Ectodermal cell (in vitro differentiated cells): ENCODE measurements around the gene COL19A1.
"Not testable (repeated sequence)": the region's sequence is repeated elsewhere in the genome, so short reads cannot be mapped to it uniquely, and the experiment has no call there.

Source experiments
- H3K27ac ChIP-seq: 2 replicates; pipeline ENCODE4 v1.7.0; 2013; ENCODE audit warnings: mild to moderate bottlenecking, low read depth, low read length; ENCODE audit not compliant: insufficient read depth, poor library complexity, severe bottlenecking
- H3K27me3 ChIP-seq: 2 replicates; pipeline ENCODE4 v1.7.0; 2013; ENCODE audit warnings: mild to moderate bottlenecking, low read length; ENCODE audit not compliant: insufficient read depth, control insufficient read depth, poor library complexity, severe bottlenecking
- H3K36me3 ChIP-seq: one replicate; pipeline ENCODE4 v1.7.0; 2013; ENCODE audit warnings: low read length; ENCODE audit not compliant: control insufficient read depth, insufficient read depth
- H3K4me1 ChIP-seq: one replicate; pipeline ENCODE4 v1.7.0; 2013; ENCODE audit warnings: low read length; ENCODE audit not compliant: control insufficient read depth, insufficient read depth
- H3K4me3 ChIP-seq: 2 replicates; pipeline ENCODE4 v1.7.0; 2013; ENCODE audit warnings: low read depth, low read length, control low read depth; ENCODE audit not compliant: insufficient read depth
- H3K9me3 ChIP-seq: 2 replicates; pipeline ENCODE4 v1.7.0; 2013; ENCODE audit warnings: mild to moderate bottlenecking, low read length, moderate library complexity; ENCODE audit not compliant: control insufficient read depth
- WGBS, 2 experiments: methylation state at CpG; one replicate each; pipeline ENCODE4 v1.1.7; 2013; ENCODE audit warnings: missing lambda C conversion rate in 2 of 2; 5-methylcytosine and 5-hydroxymethylcytosine counted together

COL19A1 gene

DNA sequence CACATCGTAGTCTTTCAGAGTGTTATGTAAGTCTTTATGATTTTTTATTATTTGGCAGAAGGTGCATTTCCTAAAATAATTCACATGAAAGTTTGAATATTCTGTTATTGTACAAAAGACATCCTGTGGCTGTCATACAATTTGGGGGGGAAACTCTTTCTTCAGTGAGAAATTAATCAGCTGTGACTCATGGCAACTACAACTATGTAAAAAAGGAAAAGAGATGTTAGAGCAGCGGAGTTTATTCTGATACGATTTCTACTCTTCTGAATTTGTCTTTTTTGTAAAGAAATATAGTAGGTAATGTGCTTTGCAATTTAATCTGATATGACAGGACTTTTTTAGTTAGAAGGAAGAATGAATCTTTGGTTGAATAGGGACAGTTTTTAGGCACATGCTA, 14.2 kb downstream of the COL19A1 start:
- H3K4me1 ChIP-seq = no peaks in the 10 kb centered on the region
- H3K27me3 ChIP-seq = no peaks in the 10 kb centered on the region
- no peak overlapping the region for H3K27ac ChIP-seq
- H3K36me3 ChIP-seq = no peaks in the 10 kb centered on the region
- 93 to 97% methylated on average over 2 of the region's 3 CpGs for WGBS, 2 experiments
- no peaks in the 10 kb centered on the region for H3K9me3 ChIP-seq
- no peak overlapping the region for H3K4me3 ChIP-seq

DNA sequence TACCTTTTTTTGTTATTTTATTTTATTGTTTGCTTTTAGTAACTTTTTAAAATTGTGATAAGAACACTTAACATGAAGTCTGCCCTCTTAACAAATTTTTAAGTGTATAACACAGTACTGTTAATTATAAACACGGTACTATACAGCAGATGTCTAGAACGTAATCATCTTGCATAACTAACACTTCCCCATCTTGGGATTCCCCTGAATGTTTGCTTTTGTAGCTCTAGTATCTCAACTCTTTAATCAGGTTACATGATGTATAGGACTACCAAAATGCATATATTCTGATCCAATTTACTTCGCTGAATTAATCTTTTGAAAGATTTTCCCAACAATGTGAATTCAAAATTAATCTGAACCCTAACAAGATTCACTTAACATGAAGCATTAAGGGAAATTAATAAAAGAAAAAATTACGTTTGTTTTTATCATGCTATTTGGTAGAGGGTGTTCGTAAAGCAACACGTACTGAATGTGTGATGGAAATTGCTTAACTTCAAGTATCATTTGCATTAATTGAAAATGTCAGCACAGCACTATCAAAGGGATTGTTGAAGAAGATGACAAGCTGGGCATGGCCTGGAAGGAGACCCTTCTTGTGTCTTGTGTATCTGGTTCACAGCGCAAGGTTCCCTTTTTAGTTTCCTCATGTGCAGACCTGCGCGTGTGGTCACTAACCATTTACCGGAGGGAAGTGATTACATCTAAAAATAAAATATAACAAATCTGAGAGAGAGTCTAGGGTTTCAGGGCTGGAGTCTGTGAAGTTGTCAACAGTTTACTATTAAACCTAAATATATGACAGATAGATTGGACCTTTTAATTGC, 15.2 kb downstream of the COL19A1 start:
- WGBS, 2 experiments = 91 to 93% methylated on average over 7 of the region's 10 CpGs

GRCh38 chr6:69883551-69883950, 17.2 kb downstream of the COL19A1 start:
- Histone ChIP-seq H3K9me3 (no peaks in the 10 kb centered on the region), H3K4me3 (no peak overlapping the region), H3K27me3 (no peaks in the 10 kb centered on the region), H3K4me1 (no peaks in the 10 kb centered on the region), H3K27ac (no peak overlapping the region), H3K36me3 (no peaks in the 10 kb centered on the region)
- 94 to 100% methylated on average over 2 to 4 of the region's 4 CpGs for WGBS, 2 experiments

More for the DNA sequence above, 15.2 kb downstream of the COL19A1 start:
- no peaks in the 10 kb centered on the region for H3K4me1 ChIP-seq
- no peaks in the 10 kb centered on the region for H3K36me3 ChIP-seq
- H3K9me3 ChIP-seq = no peaks in the 10 kb centered on the region
- no peak overlapping the region for H3K4me3 ChIP-seq
- no peak overlapping the region for H3K27ac ChIP-seq
- no peaks in the 10 kb centered on the region for H3K27me3 ChIP-seq

DNA sequence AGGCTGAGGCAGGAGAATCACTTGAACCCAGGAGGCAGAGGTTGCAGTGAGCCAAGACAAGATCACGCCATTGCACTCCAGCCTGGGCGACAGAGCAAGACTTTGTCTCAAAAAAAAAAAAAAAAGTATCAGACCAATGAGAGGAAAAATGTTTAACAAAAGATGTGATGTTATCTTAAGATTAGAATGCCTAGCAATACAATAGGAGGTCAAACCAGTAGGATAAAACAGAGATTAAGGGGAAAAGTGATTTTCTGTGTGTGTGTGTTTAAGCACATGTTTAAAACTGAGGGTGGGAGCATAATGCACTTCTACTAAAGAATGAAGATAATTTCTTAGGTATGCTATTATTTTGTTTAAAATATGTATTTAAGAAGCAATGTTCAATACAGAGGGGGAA, 17.9 kb downstream of the COL19A1 start:
- no peaks in the 10 kb centered on the region for H3K4me1 ChIP-seq
- no peak overlapping the region for H3K27ac ChIP-seq
- no peak overlapping the region for H3K4me3 ChIP-seq
- no peaks in the 10 kb centered on the region for H3K27me3 ChIP-seq
- no peaks in the 10 kb centered on the region for H3K36me3 ChIP-seq
- H3K9me3 ChIP-seq = no peaks in the 10 kb centered on the region
- WGBS, 2 experiments = 81 to 98% methylated on average over 2 of the region's 2 CpGs

DNA sequence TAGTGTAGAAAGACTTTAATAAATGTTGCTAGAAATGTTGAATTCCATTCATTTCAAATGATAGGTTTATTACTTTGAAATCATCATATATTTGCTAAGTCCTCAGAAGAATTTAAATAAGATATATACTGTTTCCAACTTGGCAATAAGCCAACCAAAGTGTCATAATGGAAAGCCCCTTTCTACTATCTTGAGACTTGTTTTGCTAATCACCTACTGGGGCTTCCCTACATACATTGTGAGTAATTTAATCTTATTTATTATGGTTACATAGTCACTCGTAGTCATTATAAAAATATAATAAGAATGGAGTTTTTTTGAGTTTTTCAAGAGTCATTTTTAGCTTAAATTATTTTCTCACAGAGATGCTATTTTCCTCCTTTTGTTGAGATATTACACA, 20.7 kb downstream of the COL19A1 start:
- no peak overlapping the region for H3K4me3 ChIP-seq
- H3K36me3 ChIP-seq = no peaks in the 10 kb centered on the region
- H3K9me3 ChIP-seq = no peaks in the 10 kb centered on the region
- no peak overlapping the region for H3K27ac ChIP-seq
- no peaks in the 10 kb centered on the region for H3K27me3 ChIP-seq
- WGBS, 2 experiments = no CpG with 5 or more reads among the region's 1 CpG
- H3K4me1 ChIP-seq = no peaks in the 10 kb centered on the region

DNA sequence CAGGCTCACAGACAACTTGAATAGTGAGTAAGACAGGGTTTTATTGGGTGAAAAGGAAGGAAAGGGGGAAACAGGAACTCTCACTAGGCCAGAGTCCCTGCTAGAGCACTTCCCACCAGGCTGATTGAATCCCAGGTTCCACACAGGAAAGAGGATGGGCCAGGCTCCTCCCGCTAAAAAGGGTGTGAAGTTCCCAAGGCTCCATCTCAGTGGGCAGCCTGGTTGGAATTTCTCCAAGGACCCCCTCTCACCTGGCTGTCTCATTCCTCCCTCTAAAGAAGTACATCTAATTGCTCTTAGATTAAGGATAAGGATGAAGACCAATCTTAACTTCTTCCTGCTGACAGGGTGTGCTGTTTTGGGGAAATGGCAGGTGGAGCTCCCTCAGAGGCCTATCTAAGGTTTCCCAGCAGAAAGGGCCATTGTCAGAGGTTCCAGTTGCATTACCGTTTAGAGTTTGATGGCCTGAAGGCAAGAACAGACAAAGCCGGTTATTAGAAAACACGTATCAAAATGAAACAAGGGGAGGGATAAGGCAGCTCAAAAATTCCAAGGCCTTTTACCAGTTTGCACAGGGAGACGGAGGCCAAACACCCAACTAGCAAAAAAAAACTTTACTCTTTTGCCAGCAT, 21.5 kb downstream of the COL19A1 start:
- H3K27me3 ChIP-seq = no peaks in the 10 kb centered on the region
- no peaks in the 10 kb centered on the region for H3K4me1 ChIP-seq
- no peaks in the 10 kb centered on the region for H3K9me3 ChIP-seq
- WGBS, 2 experiments = 92 to 94% methylated on average over 5 of the region's 5 CpGs
- H3K27ac ChIP-seq = no peak overlapping the region
- no peaks in the 10 kb centered on the region for H3K36me3 ChIP-seq
- H3K4me3 ChIP-seq = no peak overlapping the region

DNA sequence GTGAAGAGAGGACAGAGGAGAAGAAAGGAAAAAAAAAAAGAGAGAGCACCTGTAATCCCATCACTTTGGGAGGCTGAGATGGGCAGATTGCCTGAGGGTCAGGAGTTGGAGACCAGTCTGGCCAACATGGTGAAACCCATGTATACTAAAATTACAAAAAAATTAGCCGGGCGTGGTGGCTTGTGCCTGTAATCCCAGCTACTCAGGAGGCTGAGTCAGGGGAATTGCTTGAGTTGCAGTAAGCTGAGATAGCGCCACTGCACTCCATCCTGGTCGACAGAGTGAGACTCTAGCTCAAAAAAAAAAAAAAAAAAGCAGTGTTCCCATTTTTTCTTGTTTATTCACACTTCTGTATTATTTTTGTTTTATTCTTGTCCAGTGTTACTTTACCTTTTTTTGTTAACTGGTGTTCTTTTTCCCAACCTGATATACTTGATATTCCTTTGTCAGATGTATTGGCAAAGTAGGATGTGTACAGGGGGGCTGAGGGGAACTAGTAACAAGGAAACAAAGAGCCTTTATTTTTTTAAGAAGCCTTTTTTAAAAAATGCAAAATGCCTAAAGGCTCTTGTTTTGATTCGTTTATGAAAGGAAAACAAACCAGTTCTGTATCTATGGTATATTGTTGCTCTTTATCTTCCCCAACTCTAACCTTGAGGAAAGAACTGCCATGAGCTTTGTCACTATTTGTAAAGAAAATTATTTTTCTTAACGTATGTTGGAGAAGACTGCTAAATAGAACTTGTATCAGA, 22.3 kb downstream of the COL19A1 start:
- no peaks in the 10 kb centered on the region for H3K27me3 ChIP-seq
- no peaks in the 10 kb centered on the region for H3K36me3 ChIP-seq
- H3K4me1 ChIP-seq = no peaks in the 10 kb centered on the region
- 86 to 94% methylated on average over 6 of the region's 6 CpGs for WGBS, 2 experiments
- H3K27ac ChIP-seq = no peak overlapping the region
- no peak overlapping the region for H3K4me3 ChIP-seq
- H3K9me3 ChIP-seq = no peaks in the 10 kb centered on the region

- H3K4me3 ChIP-seq, H3K27me3 ChIP-seq, H3K9me3 ChIP-seq, H3K27ac ChIP-seq, H3K36me3 ChIP-seq, H3K4me1 ChIP-seq: not testable (repeated sequence)
- 92% methylated on average over 9 of the region's 9 CpGs for WGBS, 2 experiments
Measured at GRCh38 chr6:69889234-69889974, 23.0 kb downstream of the COL19A1 start.

DNA sequence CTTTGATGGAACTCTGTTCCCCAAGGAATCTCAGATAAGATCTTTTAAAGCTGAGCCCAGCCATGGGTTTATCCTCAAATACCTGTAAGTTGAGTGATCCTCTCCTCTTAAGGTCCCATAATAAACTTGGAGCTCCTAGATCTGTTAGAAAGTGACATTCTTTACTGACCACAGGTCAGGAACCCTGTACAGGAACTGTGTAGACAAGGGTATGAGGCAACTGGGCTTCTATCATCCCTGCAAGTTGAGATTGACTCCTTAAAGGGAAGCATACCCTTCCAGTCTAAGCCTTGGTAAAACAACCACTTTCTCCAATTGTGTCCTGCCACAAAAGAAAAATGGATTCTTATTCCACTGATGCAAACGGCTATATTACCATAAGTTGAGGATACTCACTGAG, 26.2 kb downstream of the COL19A1 start:
- H3K9me3 ChIP-seq, H3K27me3 ChIP-seq, H3K4me1 ChIP-seq, H3K36me3 ChIP-seq, H3K4me3 ChIP-seq, H3K27ac ChIP-seq: not testable (repeated sequence)
- 87 to 95% methylated on average over 1 of the region's 1 CpG for WGBS, 2 experiments

DNA sequence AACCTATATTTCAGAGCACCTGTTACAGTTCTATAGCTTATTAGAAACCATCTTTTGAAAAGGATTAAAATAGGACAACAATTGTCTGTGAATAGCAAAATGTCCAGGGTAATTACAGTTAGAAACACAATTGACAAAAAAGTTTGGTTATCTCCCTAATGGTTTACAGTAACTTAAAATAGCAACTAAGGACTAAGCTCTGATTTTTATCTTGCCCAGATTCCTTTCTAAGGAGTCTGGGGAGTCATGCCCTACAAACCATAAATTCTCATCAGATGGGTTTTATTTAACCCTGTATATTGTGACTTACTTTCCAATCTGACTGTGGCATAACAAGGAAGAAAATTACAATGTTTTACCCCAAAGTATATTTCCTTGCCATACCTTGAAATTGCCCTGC, 26.9 kb downstream of the COL19A1 start:
- not testable (repeated sequence) for H3K4me3 ChIP-seq, H3K9me3 ChIP-seq, H3K27ac ChIP-seq, H3K4me1 ChIP-seq, H3K27me3 ChIP-seq, H3K36me3 ChIP-seq
